ENCODE measurements around the gene COL16A1.

GRCh38 chr1:31675756-31676155, 28.1 kb downstream of the COL16A1 start:
- TF ChIP-seq CTCF (IDR thresholded peaks at IDR 0.05; ENCODE audit: poor library complexity) = no peak
- TF ChIP-seq EZH2 (IDR thresholded peaks at IDR 0.05; ENCODE audit: borderline replicate concordance) = no peak
- no peak for TF ChIP-seq EZH2phosphoT487 (IDR thresholded peaks at IDR 0.05; ENCODE audit: low read depth, severe bottlenecking, unreplicated experiment)

All from hepatocyte (in vitro differentiated cells).